Body of pancreas (tissue), 4 donors: ENCODE data around the gene WDR5. TPM values are rescaled to one million over a fixed set of nuclear protein-coding genes. Genes with fewer than 3 reads are reported as not detected.

ENCODE experiments used
- ATAC-seq: fragments of 150-250 bp; one replicate; pipeline ENCODE4 v1.9.1; 2016
- DNase-seq, 4 donors: peaks; one replicate each; pipeline ENCODE4 v3.0.0-alpha.2; 2019
- H3K27ac ChIP-seq, 4 donors: fragments of 200-600 bp; sonication (generic); 1 replicate in 3 of 4; 2 replicates in 1 of 4; pipeline versions ENCODE4 v1.5.1 to v1.6.1; 2016 to 2019; ENCODE audit warnings: mild to moderate bottlenecking in 1 of 4, mixed read lengths in 1 of 4, moderate library complexity in 1 of 4
- H3K27me3 ChIP-seq, 2 donors: fragments of 200-600 bp; sonication (generic); one replicate each; pipeline ENCODE4 v1.6.0; 2016; ENCODE audit warnings: mild to moderate bottlenecking in 1 of 2
- H3K36me3 ChIP-seq, 2 donors: fragments of 200-600 bp; sonication (generic); replicated peaks in 1 of 2; 2 replicates each; pipeline ENCODE4 v1.5.1; 2016; ENCODE audit warnings: low read depth in 2 of 2; ENCODE audit not compliant: insufficient read depth in 1 of 2
- H3K4me1 ChIP-seq: fragments of 200-600 bp; sonication (generic); one replicate; pipeline ENCODE4 v1.6.0; 2016
- H3K4me3 ChIP-seq, 2 donors: fragments of 200-600 bp; sonication (generic); 1 replicate in 1 of 2; 2 replicates in 1 of 2; pipeline ENCODE4 v1.5.1; 2016 to 2019
- H3K9me3 ChIP-seq, 3 donors: fragments of 200-600 bp; sonication (generic); 1 replicate in 2 of 3; 2 replicates in 1 of 3; pipeline ENCODE4 v1.5.1; 2016
- CTCF ChIP-seq, 7 experiments: fragments of 450-650 bp in 4 of 7; fragments of 200-600 bp in 3 of 7; sonication (generic) in 3 of 7; IDR thresholded peaks; one replicate each; pipeline ENCODE4 v1.5.1; 2016 to 2019; ENCODE audit warnings: antibody characterized with exemption in 7 of 7
- POLR2A ChIP-seq, 3 donors: fragments of 450-650 bp; IDR thresholded peaks; one replicate each; pipeline ENCODE4 v1.6.1; 2016; ENCODE audit warnings: antibody characterized with exemption in 3 of 3, mild to moderate bottlenecking in 2 of 3
- WGBS, 2 donors: methylation state at CpG; one replicate each; pipeline ENCODE4 v1.1.5; 2017; 5-methylcytosine and 5-hydroxymethylcytosine counted together
- intact Hi-C: fragments of 100-400 bp; cut with DNase I; formaldehyde crosslinking; loops from one replicate; pipeline ENCODE4 v1.15.1; 2023
- total RNA-seq, 2 donors: library from RNA; depleted of rRNA; stranded (reverse); fragments of >200 nt; gene quantifications; one replicate each; pipeline ENCODE4 v1.1.0, GENCODE V29; 2016

The WDR5 gene
- total RNA-seq, 2 donors from 2014 or later = 12.5 to 19.1 TPM

GRCh38 chr9:134178768-134179551 is 43.1 kb downstream of the WDR5 start:
- Histone ChIP-seq H3K4me1 (peaks cover 9% of the 10 kb centered on the region), H3K27ac (no peak overlapping the region), H3K4me3 (no peak overlapping the region), H3K9me3 (no peaks in the 10 kb centered on the region), H3K27me3 (no peaks in the 10 kb centered on the region), H3K36me3 (no peaks in the 10 kb centered on the region)
- peak; percentile 28 to 61 (median 52) for DNase-seq
- 28 to 36% methylated on average over 17 to 30 of the region's 30 CpGs for WGBS, 2 donors
- no peak for TF ChIP-seq POLR2A (IDR thresholded peaks at IDR 0.05)
- TF ChIP-seq CTCF (IDR thresholded peaks at IDR 0.05) = no peak
- ATAC-seq = peak; percentile 29
- intact Hi-C loops = loop anchor here (10.0 kb wide), 1 partner anchor 556 kb away; no protein-coding TSS in a partner anchor

DNA sequence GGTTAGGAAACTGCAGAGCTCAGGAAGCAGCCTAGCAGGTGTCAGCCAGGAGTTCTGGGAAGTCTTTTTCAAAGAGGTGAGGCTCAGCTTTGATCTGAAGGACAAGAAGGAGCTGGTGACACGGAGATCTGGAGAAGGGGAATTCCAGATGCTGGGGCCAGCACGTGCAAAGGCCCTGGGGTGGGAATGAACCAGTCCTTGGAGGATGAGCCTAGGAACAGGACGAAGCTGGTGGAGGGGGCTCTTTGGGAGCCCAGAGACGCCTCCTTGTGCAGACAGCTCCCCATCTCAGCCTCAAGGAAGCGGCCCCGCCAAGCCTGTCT is 43.7 kb downstream of the WDR5 start:
- Histone ChIP-seq H3K4me3 (no peak overlapping the region), H3K27me3 (no peaks in the 10 kb centered on the region), H3K9me3 (no peaks in the 10 kb centered on the region), H3K36me3 (no peaks in the 10 kb centered on the region), H3K4me1 (peaks cover 9% of the 10 kb centered on the region), H3K27ac (no peak overlapping the region)
- ATAC-seq (no peak), DNase-seq (peak in 1 of 4 donors; percentile 2)
- TF ChIP-seq POLR2A (IDR thresholded peaks at IDR 0.05) (no peak), CTCF (IDR thresholded peaks at IDR 0.05) (no peak)
- 73 to 75% methylated on average over 6 of the region's 6 CpGs for WGBS, 2 donors
- intact Hi-C loops = loop anchor here (10.0 kb wide), 1 partner anchor 555 kb away; no protein-coding TSS in a partner anchor

- DNase-seq = peak in 2 of 4 donors; percentile 1 to 2
- H3K4me3 ChIP-seq = no peak overlapping the region
- TF ChIP-seq POLR2A (IDR thresholded peaks at IDR 0.05) (no peak), CTCF (IDR thresholded peaks at IDR 0.05) (no peak)
- intact Hi-C loops = loop anchor here (10.0 kb wide), 1 partner anchor 555 kb away; no protein-coding TSS in a partner anchor
- H3K36me3 ChIP-seq = no peaks in the 10 kb centered on the region
- H3K4me1 ChIP-seq = peaks cover 5% of the 10 kb centered on the region
- no peaks in the 10 kb centered on the region for H3K9me3 ChIP-seq
- H3K27ac ChIP-seq = no peak overlapping the region
- WGBS, 2 donors = 70 to 82% methylated on average over 29 of the region's 29 CpGs
- ATAC-seq = no peak
- H3K27me3 ChIP-seq = no peaks in the 10 kb centered on the region
These were observed 44.3 kb downstream of the WDR5 start for GRCh38 chr9:134179918-134180785.

- Histone ChIP-seq H3K27ac (no peak overlapping the region), H3K4me3 (no peak overlapping the region), H3K27me3 (no peaks in the 10 kb centered on the region), H3K36me3 (no peaks in the 10 kb centered on the region), H3K4me1 (no peaks in the 10 kb centered on the region), H3K9me3 (no peaks in the 10 kb centered on the region)
- WGBS, 2 donors = 73 to 75% methylated on average over 10 to 20 of the region's 20 CpGs
- no peak for TF ChIP-seq CTCF (IDR thresholded peaks at IDR 0.05)
- ATAC-seq (no peak), DNase-seq (peak in 2 of 4 donors; percentile 1)
- intact Hi-C loops = no loop called here
These were observed 45.1 kb downstream of the WDR5 start for GRCh38 chr9:134180786-134181647.
